MCF 10A (cell line): ENCODE data around the gene PTPN3. TPM values are rescaled to one million over a fixed set of nuclear protein-coding genes. Genes with fewer than 3 reads are reported as not detected.

Experiments
- BruUV-seq: library from RNA; stranded (reverse); fragments of 400-500 nt; replicated peaks from 2 replicates; lab custom pipeline; 2021; lab: Mats Ljungman, UMichigan
- CTCF ChIA-PET: fragments of 300-600 bp; sonication (Branson Sonifier 250); formaldehyde crosslinking; extraction: SDS; loops from one replicate; lab custom pipeline; 2021; ENCODE audit warnings: antibody characterized with exemption, inconsistent platforms; lab: Yijun Ruan, JAX
- POLR2A ChIA-PET: fragments of 300-600, 350-650 bp; sonication (Branson Sonifier 250); formaldehyde crosslinking; extraction: SDS; loops from one replicate; lab custom pipeline; 2020; ENCODE audit warnings: antibody characterized with exemption, inconsistent platforms; lab: Yijun Ruan, JAX
- DNase-seq: peaks from one replicate; pipeline ENCODE4 v3.0.0-alpha.2; 2018; ENCODE audit not compliant: unreplicated experiment
- H3K27ac Mint-ChIP-seq: one replicate; pipeline ENCODE4 v1.8.0; 2022; ENCODE audit warnings: mild to moderate bottlenecking, low read depth, mixed read lengths; ENCODE audit not compliant: unreplicated experiment
- H3K27me3 Mint-ChIP-seq: one replicate; pipeline ENCODE4 v1.8.0; 2022; ENCODE audit warnings: mixed read lengths; ENCODE audit not compliant: insufficient read depth, unreplicated experiment
- H3K36me3 Mint-ChIP-seq: one replicate; pipeline ENCODE4 v1.8.0; 2022; ENCODE audit warnings: mild to moderate bottlenecking, moderate library complexity, mixed read lengths; ENCODE audit not compliant: insufficient read depth, unreplicated experiment
- H3K4me1 Mint-ChIP-seq: one replicate; pipeline ENCODE4 v1.8.0; 2022; ENCODE audit warnings: mixed read lengths; ENCODE audit not compliant: insufficient read depth, unreplicated experiment
- H3K4me3 Mint-ChIP-seq: one replicate; pipeline ENCODE4 v1.8.0; 2022; ENCODE audit warnings: mild to moderate bottlenecking, moderate library complexity, mixed read lengths; ENCODE audit not compliant: unreplicated experiment
- H3K9me3 Mint-ChIP-seq: one replicate; pipeline ENCODE4 v1.8.0; 2022; ENCODE audit warnings: mixed read lengths; ENCODE audit not compliant: unreplicated experiment
- CTCF ChIP-seq: fragments of 200-600 bp; IDR thresholded peaks from one replicate; pipeline ENCODE4 v1.8.0; 2022; ENCODE audit warnings: antibody characterized with exemption, mild to moderate bottlenecking; ENCODE audit not compliant: unreplicated experiment
- intact Hi-C: fragments of 100-400 bp; cut with micrococcal nuclease; formaldehyde crosslinking; loops from 2 replicates; pipeline ENCODE4 v1.14.1; 2022
- total RNA-seq: library from RNA; stranded (reverse); gene quantifications from 2 replicates; pipeline ENCODE4 v1.2.3, GENCODE V29; 2022

The PTPN3 gene
- total RNA-seq, 1 experiment from 2014 or later: 6.9 TPM

GRCh38 chr9:109496841-109497225 lies 1.3 kb downstream of the PTPN3 start:
- no peak for DNase-seq
- no TSS peak for BruUV-seq
- Mint-ChIP-seq H3K27ac (no peak overlapping the region), H3K4me1 (peaks cover 15% of the 10 kb centered on the region), H3K9me3 (no peaks in the 10 kb centered on the region), H3K36me3 (no peaks in the 10 kb centered on the region), H3K27me3 (peaks cover 23% of the 10 kb centered on the region), H3K4me3 (peak overlapping the region; percentile 71)
- ChIA-PET CTCF (interaction anchor here (0.7 to 2.2 kb wide), 8 partner anchors 14 to 57 kb away, joined by 3 to 9 read pairs (median 3); no protein-coding TSS in a partner anchor), POLR2A (interaction anchor here (0.5 to 2.1 kb wide), 20 partner anchors 8 to 226 kb away, joined by 3 to 13 read pairs (median 4); no protein-coding TSS in a partner anchor)
- intact Hi-C loops: no loop called here
- TF ChIP-seq CTCF: no peak

GRCh38 chr9:109496218-109496617 lies 1.9 kb downstream of the PTPN3 start:
- no peaks in the 10 kb centered on the region for H3K36me3 Mint-ChIP-seq
- no peaks in the 10 kb centered on the region for H3K9me3 Mint-ChIP-seq
- TF ChIP-seq CTCF: no peak
- peak overlapping the region; percentile 71 for H3K4me3 Mint-ChIP-seq
- intact Hi-C loops: no loop called here
- ChIA-PET POLR2A (interaction anchor here (0.5 to 2.1 kb wide), 10 partner anchors 8 to 88 kb away, joined by 3 to 10 read pairs (median 4); no protein-coding TSS in a partner anchor), CTCF (interaction anchor here (0.7 to 2.8 kb wide), 8 partner anchors 12 to 320 kb away, joined by 3 to 16 read pairs (median 4); no protein-coding TSS in a partner anchor)
- TSS peak; percentile 38 for BruUV-seq
- H3K27me3 Mint-ChIP-seq: peaks cover 17% of the 10 kb centered on the region
- no peak for DNase-seq
- peaks cover 19% of the 10 kb centered on the region for H3K4me1 Mint-ChIP-seq
- H3K27ac Mint-ChIP-seq: no peak overlapping the region

GRCh38 chr9:109493648-109494047 lies 4.5 kb downstream of the PTPN3 start:
- peaks cover 26% of the 10 kb centered on the region for H3K4me1 Mint-ChIP-seq
- H3K27ac Mint-ChIP-seq: no peak overlapping the region
- BruUV-seq: no TSS peak
- CTCF ChIA-PET: interaction anchor here (2.8 kb wide), 1 partner anchor 53 kb away, joined by 16 read pairs; no protein-coding TSS in a partner anchor
- no peak for DNase-seq
- POLR2A ChIA-PET: interaction anchor here (0.6 kb wide), 1 partner anchor 17 kb away, joined by 3 read pairs; no protein-coding TSS in a partner anchor
- intact Hi-C loops: no loop called here
- no peak overlapping the region for H3K4me3 Mint-ChIP-seq
- H3K27me3 Mint-ChIP-seq: peaks cover 2% of the 10 kb centered on the region
- no peak for TF ChIP-seq CTCF
- no peaks in the 10 kb centered on the region for H3K9me3 Mint-ChIP-seq
- H3K36me3 Mint-ChIP-seq: no peaks in the 10 kb centered on the region

GRCh38 chr9:109491590-109491989 lies 6.5 kb downstream of the PTPN3 start:
- Mint-ChIP-seq H3K27me3 (no peaks in the 10 kb centered on the region), H3K9me3 (no peaks in the 10 kb centered on the region), H3K4me3 (no peak overlapping the region), H3K27ac (no peak overlapping the region), H3K4me1 (peaks cover 28% of the 10 kb centered on the region), H3K36me3 (no peaks in the 10 kb centered on the region)
- TF ChIP-seq CTCF: no peak
- CTCF ChIA-PET: interaction anchor here (1.0 to 1.5 kb wide), 2 partner anchors 19 to 22 kb away, joined by 3 to 5 read pairs; no protein-coding TSS in a partner anchor
- BruUV-seq: no TSS peak
- no peak for DNase-seq
- POLR2A ChIA-PET: interaction anchor here (0.6 kb wide), 1 partner anchor 404 kb away, joined by 3 read pairs; no protein-coding TSS in a partner anchor
- intact Hi-C loops: no loop called here
